ENCODE measurements around the gene BCAP29.
"Not testable (repeated sequence)": the region's sequence is repeated elsewhere in the genome, so short reads cannot be mapped to it uniquely, and the experiment has no call there.

Gene BCAP29

GRCh38 chr7:107579885-107580715 lies at the start of gene BCAP29:
Gene BCAP29 (plus strand): TSS chr7:107580246. CDS start chr7:107580773, 527 bp downstream.
- peak; percentile 69 for DNase-seq

GRCh38 chr7:107530751-107531150 lies 49.3 kb upstream of the BCAP29 start:
- DNase-seq = no peak

- no peak for DNase-seq
Observed at GRCh38 chr7:107534139-107534538, 45.9 kb upstream of the BCAP29 start.

GRCh38 chr7:107537228-107537627 lies 42.8 kb upstream of the BCAP29 start:
- DNase-seq = not testable (repeated sequence)

GRCh38 chr7:107538001-107538400 lies 42.0 kb upstream of the BCAP29 start:
- peak; percentile 41 for DNase-seq

GRCh38 chr7:107543338-107543993 lies 36.6 kb upstream of the BCAP29 start:
- DNase-seq = no peak

GRCh38 chr7:107544848-107545591 lies 35.0 kb upstream of the BCAP29 start:
- DNase-seq = no peak

GRCh38 chr7:107551936-107552335 lies 28.1 kb upstream of the BCAP29 start:
- DNase-seq = no peak

- no peak for DNase-seq
Observed at GRCh38 chr7:107555893-107556292, 24.2 kb upstream of the BCAP29 start.

GRCh38 chr7:107559864-107560263 lies 20.2 kb upstream of the BCAP29 start:
- no peak for DNase-seq

- no peak for DNase-seq
Observed at GRCh38 chr7:107560898-107561516, 19.0 kb upstream of the BCAP29 start.

- peak; percentile 74 for DNase-seq
Observed at GRCh38 chr7:107563081-107563774, 16.8 kb upstream of the BCAP29 start.

GRCh38 chr7:107563775-107564552 lies 16.1 kb upstream of the BCAP29 start, which contains the start of the genes COG5 and DUS4L:
Gene COG5 (minus strand): TSS chr7:107563920. CDS start chr7:107563896, 24 bp downstream.
Gene DUS4L (plus strand): TSS chr7:107563971. CDS start chr7:107567071, 3,100 bp downstream.
- DNase-seq = peak; percentile 79

- DNase-seq = no peak
Observed at GRCh38 chr7:107564553-107565298, 15.3 kb upstream of the BCAP29 start.

- DNase-seq = no peak
Observed at GRCh38 chr7:107570298-107570697, 9.7 kb upstream of the BCAP29 start.

- DNase-seq = no peak
Observed at GRCh38 chr7:107573537-107573936, 6.5 kb upstream of the BCAP29 start.

- DNase-seq = peak; percentile 56
Observed at GRCh38 chr7:107579554-107579884, 527 bp upstream of the BCAP29 start.

GRCh38 chr7:107580716-107581383 lies 804 bp downstream of the BCAP29 start:
- DNase-seq = no peak

GRCh38 chr7:107581387-107582013 lies 1.5 kb downstream of the BCAP29 start:
- no peak for DNase-seq

GRCh38 chr7:107582875-107583274 lies 2.8 kb downstream of the BCAP29 start:
- no peak for DNase-seq

All from NCI-H1092 treated with DMSO at 0.1 percent for 48 hours (cell line).